Thyroid gland (tissue), 4 donors: ENCODE measurements around the gene KLHDC7A.

Experiments
- POLR2A ChIP-seq, 2 donors: fragments of 450-650 bp; IDR thresholded peaks; one replicate each; pipeline ENCODE4 v1.6.1; 2017; ENCODE audit warnings: antibody characterized with exemption in 2 of 2, mild to moderate bottlenecking in 2 of 2, moderate library complexity in 1 of 2
- TF ChIP-seq, protein P1 (sequence below), 6 experiments: fragments of 200-600 bp in 3 of 6; fragments of 450-650 bp in 3 of 6; sonication (generic) in 3 of 6; IDR thresholded peaks; one replicate each; pipeline ENCODE4 v1.5.1; 2016 to 2019; ENCODE audit warnings: antibody characterized with exemption in 6 of 6, mild to moderate bottlenecking in 2 of 6, inconsistent platforms in 1 of 6, moderate library complexity in 1 of 6

DNA sequence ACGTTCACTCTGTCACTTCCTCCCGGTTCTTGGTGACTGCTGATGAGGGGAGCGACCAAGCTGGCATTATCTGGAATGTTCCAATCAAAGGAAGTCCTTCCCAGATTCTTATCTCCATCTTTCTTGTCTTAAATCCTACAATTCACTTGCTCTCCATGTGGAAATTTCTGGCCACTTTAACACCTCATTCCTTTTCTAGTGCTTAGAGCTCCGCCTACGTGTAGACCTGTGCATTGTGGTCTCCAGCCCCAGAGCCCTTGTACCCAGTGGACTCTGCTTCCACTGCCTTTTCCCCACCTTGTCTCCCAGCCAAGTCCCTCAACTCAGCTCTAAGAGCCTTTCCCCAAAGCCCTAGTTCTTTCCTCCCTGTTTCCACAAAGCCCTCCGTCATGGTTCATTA is 12.2 kb upstream of the KLHDC7A start:
- TF ChIP-seq, protein P1, sequence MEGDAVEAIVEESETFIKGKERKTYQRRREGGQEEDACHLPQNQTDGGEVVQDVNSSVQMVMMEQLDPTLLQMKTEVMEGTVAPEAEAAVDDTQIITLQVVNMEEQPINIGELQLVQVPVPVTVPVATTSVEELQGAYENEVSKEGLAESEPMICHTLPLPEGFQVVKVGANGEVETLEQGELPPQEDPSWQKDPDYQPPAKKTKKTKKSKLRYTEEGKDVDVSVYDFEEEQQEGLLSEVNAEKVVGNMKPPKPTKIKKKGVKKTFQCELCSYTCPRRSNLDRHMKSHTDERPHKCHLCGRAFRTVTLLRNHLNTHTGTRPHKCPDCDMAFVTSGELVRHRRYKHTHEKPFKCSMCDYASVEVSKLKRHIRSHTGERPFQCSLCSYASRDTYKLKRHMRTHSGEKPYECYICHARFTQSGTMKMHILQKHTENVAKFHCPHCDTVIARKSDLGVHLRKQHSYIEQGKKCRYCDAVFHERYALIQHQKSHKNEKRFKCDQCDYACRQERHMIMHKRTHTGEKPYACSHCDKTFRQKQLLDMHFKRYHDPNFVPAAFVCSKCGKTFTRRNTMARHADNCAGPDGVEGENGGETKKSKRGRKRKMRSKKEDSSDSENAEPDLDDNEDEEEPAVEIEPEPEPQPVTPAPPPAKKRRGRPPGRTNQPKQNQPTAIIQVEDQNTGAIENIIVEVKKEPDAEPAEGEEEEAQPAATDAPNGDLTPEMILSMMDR (IDR thresholded peaks at IDR 0.05), result no peak
- TF ChIP-seq POLR2A (IDR thresholded peaks at IDR 0.05), result no peak
